GM19468 (cell line): Measurements from ENCODE around the gene AFMID.
"Not testable (repeated sequence)": the region's sequence is repeated elsewhere in the genome, so short reads cannot be mapped to it uniquely, and the experiment has no call there.

Experiments used
- ATAC-seq: cut with Tn5 transposase; IDR thresholded peaks from one replicate; pipeline ENCODE4 v1.9.1; 2021; ENCODE audit warnings: mild to moderate bottlenecking, moderate library complexity, moderate number of reproducible peaks; ENCODE audit not compliant: unreplicated experiment; ENCODE audit errors: extremely low read depth

Gene AFMID

DNA sequence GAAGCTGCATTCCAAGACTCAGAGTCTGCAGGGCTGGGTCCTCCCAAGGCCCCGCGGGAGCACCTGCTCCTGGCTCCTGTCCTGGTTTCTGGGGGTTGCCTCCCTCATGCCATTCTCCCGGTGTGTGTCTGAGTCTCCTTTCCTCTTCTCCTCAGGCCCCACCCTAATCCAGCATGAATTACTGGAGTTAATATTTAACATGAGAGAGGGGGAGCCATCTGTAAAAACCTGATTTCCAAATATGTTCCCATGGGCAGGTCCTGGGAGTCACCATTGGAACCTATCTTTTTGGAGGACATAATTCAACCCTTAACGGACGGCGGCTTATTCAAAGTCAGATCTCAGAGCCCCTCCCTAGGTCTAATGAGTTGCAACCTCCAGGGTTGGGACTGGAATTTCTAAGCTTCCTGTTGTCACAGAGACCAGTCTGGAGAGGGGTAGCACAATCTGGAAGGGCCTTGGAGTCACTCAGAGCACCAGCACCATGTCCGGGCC lies 35.6 kb upstream of the AFMID start:
- no peak for ATAC-seq

DNA sequence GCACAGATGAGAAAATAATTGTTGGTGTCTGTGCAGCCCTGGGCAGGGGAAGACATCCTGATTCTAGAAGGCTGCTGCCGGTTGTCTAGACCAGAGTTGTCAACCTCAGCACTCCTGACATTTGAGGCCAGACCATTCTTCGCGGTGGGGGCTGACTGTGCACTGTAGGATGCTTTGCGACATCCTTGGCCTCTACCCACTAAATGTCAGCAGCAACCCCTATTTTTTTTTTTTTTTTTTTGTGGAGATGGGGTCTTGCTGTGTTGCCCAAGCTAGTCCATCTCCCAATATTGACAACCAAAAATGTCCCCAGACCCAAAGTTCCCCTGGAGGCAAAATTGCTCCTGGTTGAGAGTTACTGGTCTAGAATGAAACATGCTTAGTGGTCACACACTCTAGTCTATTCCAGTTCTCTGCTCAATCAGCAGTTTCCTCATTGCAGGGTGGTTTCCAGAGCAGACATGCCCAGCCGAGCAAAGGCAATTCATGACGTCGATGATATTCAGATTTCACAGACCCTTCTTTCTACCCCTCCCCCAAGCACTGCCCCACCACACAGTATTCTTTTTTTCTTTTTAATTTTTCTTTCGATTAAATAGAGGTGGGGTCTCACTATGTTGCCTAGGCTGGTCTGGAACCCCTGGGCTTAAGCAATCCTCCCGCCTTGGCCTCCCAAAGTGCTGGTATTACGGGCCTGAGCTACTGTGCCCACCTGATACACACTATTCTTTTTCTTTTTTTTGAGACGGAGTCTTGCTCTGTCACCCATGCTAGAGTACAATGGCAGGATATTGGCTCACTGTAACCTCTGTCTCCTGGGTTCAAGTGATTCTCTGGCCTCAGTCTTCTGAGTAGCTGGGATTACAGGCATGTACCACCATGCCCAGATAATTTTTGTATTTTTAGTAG lies 32.0 kb upstream of the AFMID start:
- ATAC-seq: peak; percentile 28

- ATAC-seq: no peak
Observed at GRCh38 chr17:78159575-78160158, 27.5 kb upstream of the AFMID start.

GRCh38 chr17:78163881-78164747 lies 23.0 kb upstream of the AFMID start:
- ATAC-seq: no peak

GRCh38 chr17:78164748-78165607 lies 22.2 kb upstream of the AFMID start:
- ATAC-seq: no peak

- ATAC-seq: no peak
Observed at GRCh38 chr17:78166416-78166815, 20.7 kb upstream of the AFMID start.

DNA sequence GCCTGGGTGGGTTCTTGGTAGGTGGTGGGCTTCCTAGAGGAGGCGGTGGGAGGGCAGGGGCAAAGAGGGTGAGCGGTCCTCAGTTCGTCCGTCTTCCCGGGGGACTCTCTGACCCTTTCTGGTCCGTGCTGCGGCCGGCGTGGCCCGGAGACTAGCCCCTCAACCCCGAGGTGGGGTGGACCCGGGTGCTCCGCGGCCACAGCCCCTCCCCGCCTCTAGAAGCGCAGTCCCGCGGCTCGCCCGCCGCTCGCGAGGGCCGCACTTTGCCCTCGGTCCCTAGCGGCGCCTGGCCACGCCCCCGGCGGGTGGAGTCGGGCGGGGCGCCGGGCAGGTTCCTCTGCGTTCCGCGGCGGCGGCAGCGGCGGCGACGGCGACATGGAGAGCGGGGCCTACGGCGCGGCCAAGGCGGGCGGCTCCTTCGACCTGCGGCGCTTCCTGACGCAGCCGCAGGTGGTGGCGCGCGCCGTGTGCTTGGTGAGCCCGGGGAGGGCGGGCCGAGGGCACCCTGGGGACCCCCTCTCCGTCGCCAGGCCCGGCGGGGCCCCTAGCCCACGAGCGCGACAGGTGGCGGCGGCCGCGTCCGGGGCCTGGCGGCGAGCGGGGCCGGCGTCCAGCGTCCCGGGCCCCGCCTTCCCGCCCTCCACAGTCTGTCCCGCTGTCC lies 18.8 kb upstream of the AFMID start, which contains the start of gene SYNGR2:
SYNGR2 (plus strand) TSS at position 340 of the 661 bp plus-strand sequence; CDS start at position 376, 36 bp downstream.
- no peak for ATAC-seq

DNA sequence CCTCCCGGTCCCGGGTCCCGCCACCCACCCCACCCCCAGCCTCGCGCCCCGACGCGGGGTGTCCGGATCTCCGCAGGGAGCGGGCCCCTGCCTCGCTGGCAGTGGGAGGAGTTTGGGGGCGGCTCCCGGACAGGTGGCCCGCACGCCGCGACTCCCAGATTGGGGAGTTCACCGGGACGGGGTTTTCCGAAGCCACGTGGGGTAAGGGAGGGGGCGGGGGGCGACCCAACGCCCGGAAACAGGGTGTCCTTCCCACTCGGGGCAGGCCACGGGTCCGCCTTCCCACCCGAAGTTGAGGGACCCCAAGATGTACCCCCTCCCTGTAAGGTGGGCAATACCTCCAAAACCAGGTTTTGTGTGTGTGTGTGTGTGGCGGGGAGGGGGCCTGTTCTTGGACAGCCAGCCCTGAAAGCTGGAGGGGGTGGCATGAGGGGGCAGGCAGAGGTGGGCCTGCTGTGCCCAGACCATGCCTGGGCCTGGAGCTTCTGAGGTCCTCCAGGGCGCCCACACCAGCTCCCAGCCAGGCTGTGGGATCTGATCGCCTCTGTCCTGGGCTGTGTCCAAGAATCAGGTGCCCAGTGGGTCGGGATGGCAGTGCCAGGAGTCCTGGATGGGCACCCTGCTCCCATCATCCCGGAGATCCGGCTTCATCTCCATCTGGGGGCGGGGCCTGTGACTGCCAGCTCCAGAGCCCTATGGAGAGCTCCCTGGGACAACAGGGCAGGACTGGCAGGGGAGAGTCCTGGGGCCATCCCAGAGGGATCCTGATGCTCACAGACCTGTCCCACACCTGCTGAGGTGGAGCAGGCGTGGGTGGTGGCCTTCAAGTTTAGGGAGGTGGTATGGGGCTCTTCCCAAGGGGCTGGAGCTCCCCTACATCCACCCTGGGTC lies 18.0 kb upstream of the AFMID start:
- ATAC-seq: no peak

DNA sequence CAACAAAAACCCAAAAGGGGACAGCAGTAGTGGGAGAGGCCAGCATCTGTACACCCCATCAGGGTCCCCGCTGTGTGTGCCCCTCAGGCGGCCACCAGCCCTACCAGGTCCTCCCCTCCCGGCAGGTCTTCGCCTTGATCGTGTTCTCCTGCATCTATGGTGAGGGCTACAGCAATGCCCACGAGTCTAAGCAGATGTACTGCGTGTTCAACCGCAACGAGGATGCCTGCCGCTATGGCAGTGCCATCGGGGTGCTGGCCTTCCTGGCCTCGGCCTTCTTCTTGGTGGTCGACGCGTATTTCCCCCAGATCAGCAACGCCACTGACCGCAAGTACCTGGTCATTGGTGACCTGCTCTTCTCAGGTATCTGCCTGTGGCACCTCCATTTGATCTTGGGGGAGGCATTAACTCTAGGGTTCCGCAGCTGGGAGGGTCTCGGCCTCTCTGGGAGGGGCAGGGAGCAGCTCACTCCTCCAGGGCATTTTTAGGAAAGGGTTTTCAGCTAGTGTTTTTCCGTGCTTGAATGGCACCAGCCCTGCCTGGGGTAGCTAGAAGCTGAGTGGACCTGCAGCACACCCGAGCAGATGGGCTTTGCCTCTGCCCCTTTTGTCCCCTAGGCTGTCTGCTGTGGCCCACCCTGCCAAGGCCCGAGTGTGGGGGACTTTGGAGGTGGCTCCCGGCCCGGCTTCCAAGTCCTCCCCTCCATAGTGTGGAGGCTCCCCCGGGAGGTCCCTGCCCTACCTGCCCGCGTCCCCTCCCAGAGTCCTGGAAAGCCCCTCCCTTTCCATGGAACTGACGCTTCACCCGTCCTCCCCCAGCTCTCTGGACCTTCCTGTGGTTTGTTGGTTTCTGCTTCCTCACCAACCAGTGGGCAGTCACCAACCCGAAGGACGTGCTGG lies 16.2 kb upstream of the AFMID start:
- ATAC-seq: no peak

DNA sequence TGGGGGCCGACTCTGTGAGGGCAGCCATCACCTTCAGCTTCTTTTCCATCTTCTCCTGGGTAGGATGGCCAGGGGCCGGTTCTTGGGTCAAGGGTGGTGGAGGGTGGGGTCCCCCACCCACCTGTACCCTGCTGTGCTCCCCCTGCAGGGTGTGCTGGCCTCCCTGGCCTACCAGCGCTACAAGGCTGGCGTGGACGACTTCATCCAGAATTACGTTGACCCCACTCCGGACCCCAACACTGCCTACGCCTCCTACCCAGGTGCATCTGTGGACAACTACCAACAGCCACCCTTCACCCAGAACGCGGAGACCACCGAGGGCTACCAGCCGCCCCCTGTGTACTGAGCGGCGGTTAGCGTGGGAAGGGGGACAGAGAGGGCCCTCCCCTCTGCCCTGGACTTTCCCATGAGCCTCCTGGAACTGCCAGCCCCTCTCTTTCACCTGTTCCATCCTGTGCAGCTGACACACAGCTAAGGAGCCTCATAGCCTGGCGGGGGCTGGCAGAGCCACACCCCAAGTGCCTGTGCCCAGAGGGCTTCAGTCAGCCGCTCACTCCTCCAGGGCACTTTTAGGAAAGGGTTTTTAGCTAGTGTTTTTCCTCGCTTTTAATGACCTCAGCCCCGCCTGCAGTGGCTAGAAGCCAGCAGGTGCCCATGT lies 15.4 kb upstream of the AFMID start:
- not testable (repeated sequence) for ATAC-seq

DNA sequence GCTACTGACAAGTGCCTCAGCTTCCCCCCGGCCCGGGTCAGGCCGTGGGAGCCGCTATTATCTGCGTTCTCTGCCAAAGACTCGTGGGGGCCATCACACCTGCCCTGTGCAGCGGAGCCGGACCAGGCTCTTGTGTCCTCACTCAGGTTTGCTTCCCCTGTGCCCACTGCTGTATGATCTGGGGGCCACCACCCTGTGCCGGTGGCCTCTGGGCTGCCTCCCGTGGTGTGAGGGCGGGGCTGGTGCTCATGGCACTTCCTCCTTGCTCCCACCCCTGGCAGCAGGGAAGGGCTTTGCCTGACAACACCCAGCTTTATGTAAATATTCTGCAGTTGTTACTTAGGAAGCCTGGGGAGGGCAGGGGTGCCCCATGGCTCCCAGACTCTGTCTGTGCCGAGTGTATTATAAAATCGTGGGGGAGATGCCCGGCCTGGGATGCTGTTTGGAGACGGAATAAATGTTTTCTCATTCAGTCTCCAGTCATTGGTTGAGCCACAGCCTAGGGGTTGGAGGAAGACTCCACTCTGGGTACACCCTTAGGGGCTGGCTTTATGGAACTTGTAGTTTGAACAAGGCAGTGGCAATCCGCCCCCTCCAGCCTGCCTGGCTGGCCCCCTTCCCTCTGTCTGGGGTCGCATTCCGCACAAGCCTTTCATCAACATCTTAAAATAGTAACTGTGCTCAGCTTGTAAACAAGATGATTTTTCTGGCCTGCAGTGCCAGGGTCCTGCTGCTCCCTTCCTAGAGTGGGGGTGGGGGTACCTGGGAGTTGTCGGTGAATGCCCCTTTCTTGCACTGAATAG lies 14.7 kb upstream of the AFMID start:
- no peak for ATAC-seq

DNA sequence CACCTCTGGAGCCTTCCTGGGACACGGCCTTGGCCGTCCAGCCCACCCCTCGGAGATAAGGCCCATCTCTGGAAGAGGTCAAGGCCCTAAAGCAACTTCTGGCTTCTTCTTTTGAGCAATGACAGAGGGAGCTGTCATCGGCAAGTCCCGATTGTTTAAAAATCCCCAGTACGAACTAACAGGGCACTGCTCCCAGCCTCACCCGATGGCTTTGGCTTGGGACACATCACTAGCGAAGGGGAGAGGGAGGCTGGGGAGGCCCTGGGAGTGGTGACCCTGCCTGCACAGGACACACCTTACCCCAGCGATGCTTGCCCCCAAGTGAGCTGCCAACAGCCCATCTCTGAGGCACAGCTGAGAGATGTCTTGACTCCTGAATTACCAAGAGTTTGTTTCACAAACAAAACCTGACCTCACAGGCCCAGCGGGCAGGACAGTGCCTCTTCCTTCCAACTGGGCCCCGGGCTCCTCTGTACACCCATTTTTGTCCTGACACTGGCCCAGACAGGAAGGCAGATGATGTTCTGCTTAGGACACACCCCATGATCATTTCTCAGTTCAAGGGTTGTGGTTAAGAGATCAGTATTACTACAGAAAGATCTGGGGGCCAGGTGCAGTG lies 14.0 kb upstream of the AFMID start:
- ATAC-seq: no peak

- no peak for ATAC-seq
Observed at GRCh38 chr17:78174346-78174869, 12.8 kb upstream of the AFMID start.

DNA sequence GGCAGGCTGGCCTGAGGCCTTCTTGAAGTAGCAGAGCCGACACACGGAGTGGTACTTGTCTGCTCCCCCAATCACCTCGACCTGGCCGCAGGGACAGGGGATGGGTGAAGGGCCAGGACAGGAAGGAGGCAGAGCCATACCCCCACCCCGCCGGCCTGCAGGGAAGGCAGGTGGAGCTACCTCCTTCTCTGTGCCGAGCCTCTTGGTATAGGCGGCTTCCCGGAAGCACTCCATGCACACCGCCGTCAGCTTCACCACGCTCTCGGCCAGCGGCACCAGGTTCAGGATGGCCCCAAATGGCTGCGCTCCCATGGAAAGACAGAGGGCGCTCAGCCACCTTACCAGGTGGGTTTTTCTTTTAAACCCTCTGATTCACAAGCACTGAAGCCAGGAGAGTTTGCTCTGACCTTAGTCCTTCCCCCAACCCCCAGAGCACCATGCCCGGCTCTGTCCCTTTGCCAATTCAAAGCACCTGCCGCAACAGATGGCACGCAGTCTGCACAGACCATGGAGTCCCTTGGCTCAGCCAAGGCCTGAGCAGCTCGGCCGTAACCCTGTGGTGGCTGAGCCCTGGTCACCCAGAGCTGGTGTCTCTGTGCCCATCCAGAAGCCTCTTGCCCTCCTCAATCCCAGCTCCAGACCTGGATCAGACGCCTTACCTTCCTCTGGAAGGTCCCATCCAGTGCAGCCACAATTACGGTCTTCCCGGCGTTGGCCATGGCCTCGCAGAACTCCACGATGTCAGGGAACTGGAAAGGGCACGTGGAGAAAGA lies 12.1 kb upstream of the AFMID start:
- ATAC-seq: no peak

DNA sequence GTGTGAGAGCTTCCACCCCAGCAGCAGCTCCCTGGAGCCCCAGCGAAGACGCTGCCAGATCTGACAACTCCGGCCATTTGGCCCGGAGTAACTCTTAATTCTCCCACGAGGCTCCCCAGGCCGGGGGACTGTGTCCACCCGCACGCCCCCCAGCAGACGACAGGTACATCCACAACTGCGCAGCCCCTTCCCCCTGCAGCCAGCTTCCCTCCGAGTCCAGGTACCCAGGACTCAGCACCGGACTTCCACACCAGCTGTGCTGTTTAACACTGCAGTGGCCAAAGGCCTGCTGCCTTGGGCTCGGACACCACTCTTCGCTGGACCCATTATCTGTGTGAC lies 11.6 kb upstream of the AFMID start:
- no peak for ATAC-seq
